Body of pancreas (tissue), 4 donors: ENCODE data around the gene SF3B5. TPM values are rescaled to one million over a fixed set of nuclear protein-coding genes. Genes with fewer than 3 reads are reported as not detected.
"Not testable (repeated sequence)": the region's sequence is repeated elsewhere in the genome, so short reads cannot be mapped to it uniquely, and the experiment has no call there.

Experiments used
- ATAC-seq: fragments of 150-250 bp; one replicate; pipeline ENCODE4 v1.9.1; 2016
- DNase-seq, 4 donors: peaks; one replicate each; pipeline ENCODE4 v3.0.0-alpha.2; 2019
- H3K27ac ChIP-seq, 4 donors: fragments of 200-600 bp; sonication (generic); 1 replicate in 3 of 4; 2 replicates in 1 of 4; pipeline versions ENCODE4 v1.5.1 to v1.6.1; 2016 to 2019; ENCODE audit warnings: mild to moderate bottlenecking in 1 of 4, mixed read lengths in 1 of 4, moderate library complexity in 1 of 4
- H3K27me3 ChIP-seq, 2 donors: fragments of 200-600 bp; sonication (generic); one replicate each; pipeline ENCODE4 v1.6.0; 2016; ENCODE audit warnings: mild to moderate bottlenecking in 1 of 2
- H3K36me3 ChIP-seq, 2 donors: fragments of 200-600 bp; sonication (generic); replicated peaks in 1 of 2; 2 replicates each; pipeline ENCODE4 v1.5.1; 2016; ENCODE audit warnings: low read depth in 2 of 2; ENCODE audit not compliant: insufficient read depth in 1 of 2
- H3K4me1 ChIP-seq: fragments of 200-600 bp; sonication (generic); one replicate; pipeline ENCODE4 v1.6.0; 2016
- H3K4me3 ChIP-seq, 2 donors: fragments of 200-600 bp; sonication (generic); 1 replicate in 1 of 2; 2 replicates in 1 of 2; pipeline ENCODE4 v1.5.1; 2016 to 2019
- H3K9me3 ChIP-seq, 3 donors: fragments of 200-600 bp; sonication (generic); 1 replicate in 2 of 3; 2 replicates in 1 of 3; pipeline ENCODE4 v1.5.1; 2016
- CTCF ChIP-seq, 7 experiments: fragments of 450-650 bp in 4 of 7; fragments of 200-600 bp in 3 of 7; sonication (generic) in 3 of 7; IDR thresholded peaks; one replicate each; pipeline ENCODE4 v1.5.1; 2016 to 2019; ENCODE audit warnings: antibody characterized with exemption in 7 of 7
- POLR2A ChIP-seq, 3 donors: fragments of 450-650 bp; IDR thresholded peaks; one replicate each; pipeline ENCODE4 v1.6.1; 2016; ENCODE audit warnings: antibody characterized with exemption in 3 of 3, mild to moderate bottlenecking in 2 of 3
- WGBS, 2 donors: methylation state at CpG; one replicate each; pipeline ENCODE4 v1.1.5; 2017; 5-methylcytosine and 5-hydroxymethylcytosine counted together
- intact Hi-C: fragments of 100-400 bp; cut with DNase I; formaldehyde crosslinking; loops from one replicate; pipeline ENCODE4 v1.15.1; 2023
- total RNA-seq, 2 donors: library from RNA; depleted of rRNA; stranded (reverse); fragments of >200 nt; gene quantifications; one replicate each; pipeline ENCODE4 v1.1.0, GENCODE V29; 2016

SF3B5 gene
- total RNA-seq, 2 donors from 2014 or later: 45.7 to 103 TPM

DNA sequence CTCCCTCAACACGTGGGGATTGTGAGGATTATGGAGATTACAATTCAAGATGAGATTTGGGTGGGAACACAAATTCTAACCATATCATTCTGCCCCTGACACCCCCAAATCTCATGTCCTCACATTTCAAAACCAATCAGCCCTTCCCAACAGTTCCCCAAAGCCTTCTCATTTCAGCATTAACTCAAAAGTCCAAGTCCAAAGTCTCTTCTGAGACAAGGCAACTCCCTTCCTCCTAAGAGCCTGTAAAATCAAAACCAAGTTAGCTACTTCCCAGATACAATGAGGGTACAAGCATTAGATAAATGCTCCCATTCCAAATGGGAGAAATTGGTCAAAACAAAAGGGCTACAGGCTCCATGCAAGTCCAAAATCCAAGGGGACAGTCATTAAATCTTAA lies 47.7 kb downstream of the SF3B5 start:
- WGBS, 2 donors: 73 to 74% methylated on average over 1 of the region's 1 CpG
- Histone ChIP-seq H3K4me1 (no peaks in the 10 kb centered on the region), H3K27me3 (no peaks in the 10 kb centered on the region), H3K9me3 (no peaks in the 10 kb centered on the region), H3K36me3 (no peaks in the 10 kb centered on the region), H3K27ac (no peak overlapping the region), H3K4me3 (no peak overlapping the region)
- intact Hi-C loops: no loop called here
- no peak for TF ChIP-seq POLR2A (IDR thresholded peaks at IDR 0.05)
- TF ChIP-seq CTCF (IDR thresholded peaks at IDR 0.05): no peak
- ATAC-seq (no peak), DNase-seq (no peak)

- DNase-seq, H3K4me1 ChIP-seq, H3K27me3 ChIP-seq, H3K4me3 ChIP-seq, H3K36me3 ChIP-seq, ATAC-seq, H3K27ac ChIP-seq, H3K9me3 ChIP-seq, intact Hi-C loops: not testable (repeated sequence)
- WGBS, 2 donors: 71% methylated on average over 8 of the region's 8 CpGs; no CpG with 5 or more reads in 1 of the 2 donors
Observed at GRCh38 chr6:144046672-144047071, 48.7 kb downstream of the SF3B5 start.

- H3K36me3 ChIP-seq, H3K27ac ChIP-seq, H3K4me3 ChIP-seq, H3K4me1 ChIP-seq, H3K9me3 ChIP-seq, intact Hi-C loops, H3K27me3 ChIP-seq, DNase-seq, ATAC-seq: not testable (repeated sequence)
- 71 to 78% methylated on average over 2 of the region's 2 CpGs for WGBS, 2 donors
Observed at GRCh38 chr6:144044989-144045388, 50.4 kb downstream of the SF3B5 start.

Other genes starting within 250 kb of the SF3B5 start
- gene ZC2HC1B, start 231.1 kb downstream of the SF3B5 start, total RNA-seq: not detected
- 10 to 100 TPM; 22.1 to 23.3 TPM for gene PLAGL1, start 87.3 kb downstream of the SF3B5 start, total RNA-seq
- 1 to 10 TPM; 4.4 to 7.6 TPM for gene STX11, start 54.9 kb upstream of the SF3B5 start, total RNA-seq
- gene UTRN, start 189.8 kb upstream of the SF3B5 start, total RNA-seq: 100 to 1,000 TPM; 112 to 133 TPM